Caco-2 (cell line): Measurements from ENCODE around the gene MSL3. TPM values are rescaled to one million over a fixed set of nuclear protein-coding genes. Genes with fewer than 3 reads are reported as not detected.

ENCODE experiments used
- BruUV-seq: library from RNA; stranded (reverse); fragments of 400-500 nt; replicated peaks from 2 replicates; lab custom pipeline; 2021; lab: Mats Ljungman, UMichigan
- CTCF ChIA-PET: fragments of 300-600 bp; sonication (Branson Sonifier 250); formaldehyde crosslinking; loops from one replicate; lab custom pipeline; 2022; ENCODE audit warnings: antibody characterized with exemption; lab: Charles Lee
- POLR2A ChIA-PET: fragments of 300-600 bp; sonication (Branson Sonifier 250); formaldehyde crosslinking; loops from one replicate; lab custom pipeline; 2022; ENCODE audit warnings: antibody characterized with exemption; lab: Charles Lee
- DNase-seq, 2 experiments: peaks; one replicate each; pipeline versions ENCODE4 v3.0.0 to v3.0.0-alpha.2; 2020 to 2022
- H3K27me3 ChIP-seq: replicated peaks from 2 replicates; pipeline ENCODE4 v1.6.0; 2011; ENCODE audit warnings: low read length; ENCODE audit not compliant: control insufficient read depth, insufficient read depth
- H3K36me3 ChIP-seq: 2 replicates; pipeline ENCODE4 v1.5.1; 2011; ENCODE audit warnings: low read length; ENCODE audit not compliant: control insufficient read depth, insufficient read depth
- H3K4me1 ChIP-seq: fragments of 250-450 bp; sonication (Bioruptor Pico); 2 replicates; pipeline ENCODE4 v1.5.1; 2020; ENCODE audit warnings: mild to moderate bottlenecking
- H3K4me3 ChIP-seq: 2 replicates; pipeline ENCODE4 v1.5.1; 2011; ENCODE audit warnings: low read depth, mild to moderate bottlenecking, control low read depth, low read length
- H3K9me3 ChIP-seq: fragments of 250-450 bp; sonication (Bioruptor Pico); 2 replicates; pipeline ENCODE4 v1.5.1; 2020; ENCODE audit warnings: mild to moderate bottlenecking, moderate library complexity
- H3K27ac Mint-ChIP-seq: one replicate; pipeline ENCODE4 v1.8.0; 2022; ENCODE audit warnings: mixed read lengths; ENCODE audit not compliant: unreplicated experiment
- H3K27me3 Mint-ChIP-seq: one replicate; pipeline ENCODE4 v1.8.0; 2022; ENCODE audit warnings: mixed read lengths; ENCODE audit not compliant: insufficient read depth, unreplicated experiment
- H3K36me3 Mint-ChIP-seq: one replicate; pipeline ENCODE4 v1.8.0; 2022; ENCODE audit warnings: mild to moderate bottlenecking, mixed read lengths; ENCODE audit not compliant: insufficient read depth, unreplicated experiment
- H3K4me1 Mint-ChIP-seq: one replicate; pipeline ENCODE4 v1.8.0; 2022; ENCODE audit warnings: low read depth, mixed read lengths; ENCODE audit not compliant: unreplicated experiment
- H3K4me3 Mint-ChIP-seq: one replicate; pipeline ENCODE4 v1.8.0; 2022; ENCODE audit warnings: mild to moderate bottlenecking, moderate library complexity, mixed read lengths; ENCODE audit not compliant: unreplicated experiment
- H3K9me3 Mint-ChIP-seq: one replicate; pipeline ENCODE4 v1.8.0; 2022; ENCODE audit warnings: mixed read lengths; ENCODE audit not compliant: unreplicated experiment
- CTCF ChIP-seq, 2 experiments: fragments of 200-600 bp in 1 of 2; IDR thresholded peaks; 1 replicate in 1 of 2; 2 replicates in 1 of 2; pipeline versions ENCODE4 v1.5.1 to v1.8.0; 2011 to 2022; ENCODE audit warnings: antibody characterized with exemption in 1 of 2, control low read depth in 1 of 2, inconsistent platforms in 1 of 2, low read depth in 1 of 2, low read length in 1 of 2, mild to moderate bottlenecking in 1 of 2, moderate library complexity in 1 of 2; ENCODE audit not compliant: insufficient read depth in 1 of 2, severe bottlenecking in 1 of 2, unreplicated experiment in 1 of 2
- intact Hi-C: fragments of 100-400 bp; cut with micrococcal nuclease; formaldehyde crosslinking; loops from one replicate; pipeline ENCODE4 v1.10.0; 2022; ENCODE audit not compliant: unreplicated experiment
- total RNA-seq: library from RNA; stranded (reverse); gene quantifications from 2 replicates; pipeline ENCODE4 v1.2.3, GENCODE V29; 2022

Gene MSL3
- total RNA-seq, 1 experiment from 2014 or later, result 14.0 TPM

- CTCF ChIA-PET, result no interaction called here
- H3K36me3 Mint-ChIP-seq, result no peaks in the 10 kb centered on the region
- H3K9me3 Mint-ChIP-seq, result no peaks in the 10 kb centered on the region
- no peaks in the 10 kb centered on the region for H3K4me1 Mint-ChIP-seq
- Histone ChIP-seq H3K4me1 (no peaks in the 10 kb centered on the region), H3K4me3 (no peak overlapping the region), H3K36me3 (no peaks in the 10 kb centered on the region), H3K27me3 (no peaks in the 10 kb centered on the region), H3K9me3 (no peaks in the 10 kb centered on the region)
- no peak overlapping the region for H3K4me3 Mint-ChIP-seq
- H3K27ac Mint-ChIP-seq, result no peak overlapping the region
- H3K27me3 Mint-ChIP-seq, result peaks cover 7% of the 10 kb centered on the region
- TF ChIP-seq CTCF (IDR thresholded peaks at IDR 0.05; ENCODE audit: insufficient read depth in 1 of 2, low read depth in 1 of 2, low read length in 1 of 2, severe bottlenecking in 1 of 2, unreplicated experiment in 1 of 2), result no peak
- DNase-seq, result no peak
- no TSS peak for BruUV-seq
- intact Hi-C loops, result no loop called here
- POLR2A ChIA-PET, result no interaction called here
Measured at GRCh38 chrX:11813341-11813740, 55.3 kb downstream of the MSL3 start.

Other genes with a start within 250 kb of the MSL3 start
- 0.50 and 0.84 TPM in 2 replicates for gene ARHGAP6, start 92.3 kb upstream of the MSL3 start, total RNA-seq